ENCODE results near the gene CABP4. TPM values are rescaled to one million over a fixed set of nuclear protein-coding genes. Genes with fewer than 3 reads are reported as not detected.

The CABP4 gene
- total RNA-seq, 1 donor from 2014 or later, result 4.0 TPM

DNA sequence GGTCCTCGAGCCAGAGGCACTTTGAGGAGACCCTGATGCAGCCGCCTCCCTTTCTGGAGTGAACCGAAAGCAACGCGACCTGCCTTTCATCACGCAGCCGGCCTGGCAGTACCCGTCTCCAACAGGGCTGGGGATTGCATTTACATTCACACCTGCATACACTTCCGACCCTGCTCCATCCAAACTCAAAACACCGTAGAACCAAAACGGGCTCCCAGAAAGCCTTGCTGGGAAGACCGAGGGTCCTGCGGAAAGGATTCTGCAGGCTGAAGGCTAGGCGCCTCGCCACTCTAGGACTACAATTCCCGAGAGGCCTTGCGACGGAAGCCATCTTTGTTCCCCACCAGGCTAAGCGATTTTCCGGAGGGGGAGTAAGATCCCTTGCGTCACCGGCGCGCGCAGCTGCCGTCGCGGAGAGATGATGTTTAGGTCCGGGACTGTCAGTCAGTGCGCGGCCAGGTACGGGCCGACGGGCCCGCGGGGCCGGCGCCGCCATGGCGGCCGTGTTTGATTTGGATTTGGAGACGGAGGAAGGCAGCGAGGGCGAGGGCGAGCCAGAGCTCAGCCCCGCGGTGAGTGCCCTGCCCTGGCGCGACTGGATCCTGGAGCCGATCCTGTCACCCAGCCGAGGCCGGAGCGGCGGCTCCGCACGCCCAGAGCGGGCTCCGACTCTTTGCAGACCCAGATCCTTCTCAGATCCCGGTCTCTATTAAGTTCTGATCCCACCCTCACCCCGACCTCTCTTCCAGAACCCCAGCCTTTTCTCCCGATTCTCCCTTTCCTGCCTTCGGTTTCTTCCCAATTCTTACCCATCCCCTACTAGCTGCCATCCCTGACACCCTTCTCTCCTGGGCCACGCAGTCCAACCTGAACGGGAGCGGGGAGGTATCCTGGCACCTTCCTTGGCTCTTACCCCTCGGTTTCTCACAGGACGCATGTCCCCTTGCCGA is 26.8 kb upstream of the CABP4 start, which contains the start of gene RPS6KB2:
Gene RPS6KB2, plus strand, starts transcription at position 443 of the 950 bp plus-strand sequence. Its CDS starts 52 bp downstream, at position 495.
- TF ChIP-seq, protein P1, sequence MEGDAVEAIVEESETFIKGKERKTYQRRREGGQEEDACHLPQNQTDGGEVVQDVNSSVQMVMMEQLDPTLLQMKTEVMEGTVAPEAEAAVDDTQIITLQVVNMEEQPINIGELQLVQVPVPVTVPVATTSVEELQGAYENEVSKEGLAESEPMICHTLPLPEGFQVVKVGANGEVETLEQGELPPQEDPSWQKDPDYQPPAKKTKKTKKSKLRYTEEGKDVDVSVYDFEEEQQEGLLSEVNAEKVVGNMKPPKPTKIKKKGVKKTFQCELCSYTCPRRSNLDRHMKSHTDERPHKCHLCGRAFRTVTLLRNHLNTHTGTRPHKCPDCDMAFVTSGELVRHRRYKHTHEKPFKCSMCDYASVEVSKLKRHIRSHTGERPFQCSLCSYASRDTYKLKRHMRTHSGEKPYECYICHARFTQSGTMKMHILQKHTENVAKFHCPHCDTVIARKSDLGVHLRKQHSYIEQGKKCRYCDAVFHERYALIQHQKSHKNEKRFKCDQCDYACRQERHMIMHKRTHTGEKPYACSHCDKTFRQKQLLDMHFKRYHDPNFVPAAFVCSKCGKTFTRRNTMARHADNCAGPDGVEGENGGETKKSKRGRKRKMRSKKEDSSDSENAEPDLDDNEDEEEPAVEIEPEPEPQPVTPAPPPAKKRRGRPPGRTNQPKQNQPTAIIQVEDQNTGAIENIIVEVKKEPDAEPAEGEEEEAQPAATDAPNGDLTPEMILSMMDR (IDR thresholded peaks at IDR 0.05), result no peak

DNA sequence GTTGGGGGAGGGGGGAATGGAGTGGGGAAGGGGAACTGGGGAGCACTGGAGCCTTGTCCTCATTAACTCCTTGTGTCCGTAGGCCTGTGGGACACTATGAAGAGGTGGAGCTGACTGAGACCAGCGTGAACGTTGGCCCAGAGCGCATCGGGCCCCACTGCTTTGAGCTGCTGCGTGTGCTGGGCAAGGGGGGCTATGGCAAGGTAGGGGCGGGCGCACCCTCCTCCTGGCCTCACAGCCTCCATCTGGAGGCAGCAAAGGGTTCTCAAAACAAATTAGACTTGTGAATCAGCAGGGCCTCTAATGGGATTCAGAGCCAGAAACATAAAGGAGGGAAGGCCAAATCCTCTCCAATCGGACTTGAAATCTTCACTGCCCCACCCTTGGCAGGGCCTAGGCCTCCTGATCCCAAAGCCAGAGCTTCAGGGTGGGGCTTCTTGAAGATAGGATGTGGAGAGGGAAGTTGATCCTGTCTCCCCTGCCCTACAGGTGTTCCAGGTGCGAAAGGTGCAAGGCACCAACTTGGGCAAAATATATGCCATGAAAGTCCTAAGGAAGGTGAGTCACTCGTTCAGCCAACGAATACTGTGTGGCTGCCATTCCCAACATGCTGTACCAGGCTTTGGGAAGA is 26.0 kb upstream of the CABP4 start:
- TF ChIP-seq, protein P1 (IDR thresholded peaks at IDR 0.05), result no peak
- DNase-seq (no peak), ATAC-seq (peak in 1 of 2 donors; percentile 1)
- Histone ChIP-seq H3K9me3 (no peaks in the 10 kb centered on the region), H3K27me3 (ENCODE audit: low read depth) (no peaks in the 10 kb centered on the region), H3K27ac (peak overlapping the region; percentile 87), H3K36me3 (peaks cover 40% of the 10 kb centered on the region), H3K4me1 (peaks cover 24% of the 10 kb centered on the region), H3K4me3 (peak overlapping the region; percentile 77)
- intact Hi-C loops (cut with DNase I), result no loop called here

More for the DNA sequence above, 26.8 kb upstream of the CABP4 start, which contains the start of gene RPS6KB2:
- intact Hi-C loops (cut with DNase I), result no loop called here
- ATAC-seq (peak; percentile 95 to 97), DNase-seq (peak; percentile 99)
- H3K9me3 ChIP-seq, result no peaks in the 10 kb centered on the region
- peak within 1 kb of the TSS; percentile 77 for H3K4me3 ChIP-seq
- peaks cover 33% of the 10 kb centered on the region for H3K36me3 ChIP-seq
- no peaks in the 10 kb centered on the region for H3K27me3 ChIP-seq (ENCODE audit: low read depth)
- H3K27ac ChIP-seq, result peak within 1 kb of the TSS; percentile 87
- H3K4me1 ChIP-seq, result peaks cover 24% of the 10 kb centered on the region

DNA sequence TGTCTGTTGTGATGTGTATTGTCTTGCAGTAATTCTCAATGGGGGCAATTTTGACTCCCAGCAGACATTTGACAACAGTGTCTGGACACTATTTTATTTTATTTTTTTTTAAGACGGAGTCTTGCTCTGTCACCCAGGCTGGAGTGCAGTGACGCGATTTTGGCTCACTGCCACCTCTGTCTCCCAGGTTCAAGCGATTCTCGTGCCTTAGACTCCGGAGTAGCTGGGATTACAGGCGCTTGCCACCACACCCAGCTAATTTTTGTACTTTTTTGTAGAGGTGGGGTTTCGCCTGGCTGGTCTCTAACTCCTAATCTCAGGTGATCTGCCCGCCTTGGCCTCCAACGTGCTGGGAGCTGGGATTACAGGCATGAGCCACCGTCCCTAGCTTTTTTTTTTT is 25.4 kb upstream of the CABP4 start:
- DNase-seq, result no peak
- intact Hi-C loops (cut with DNase I), result no loop called here
- no peaks in the 10 kb centered on the region for H3K9me3 ChIP-seq
- peak overlapping the region; percentile 77 for H3K4me3 ChIP-seq
- peaks cover 46% of the 10 kb centered on the region for H3K36me3 ChIP-seq
- ATAC-seq, result no peak
- peaks cover 24% of the 10 kb centered on the region for H3K4me1 ChIP-seq
- no peaks in the 10 kb centered on the region for H3K27me3 ChIP-seq (ENCODE audit: low read depth)
- H3K27ac ChIP-seq, result no peak overlapping the region
- TF ChIP-seq, protein P1 (IDR thresholded peaks at IDR 0.05), result no peak

DNA sequence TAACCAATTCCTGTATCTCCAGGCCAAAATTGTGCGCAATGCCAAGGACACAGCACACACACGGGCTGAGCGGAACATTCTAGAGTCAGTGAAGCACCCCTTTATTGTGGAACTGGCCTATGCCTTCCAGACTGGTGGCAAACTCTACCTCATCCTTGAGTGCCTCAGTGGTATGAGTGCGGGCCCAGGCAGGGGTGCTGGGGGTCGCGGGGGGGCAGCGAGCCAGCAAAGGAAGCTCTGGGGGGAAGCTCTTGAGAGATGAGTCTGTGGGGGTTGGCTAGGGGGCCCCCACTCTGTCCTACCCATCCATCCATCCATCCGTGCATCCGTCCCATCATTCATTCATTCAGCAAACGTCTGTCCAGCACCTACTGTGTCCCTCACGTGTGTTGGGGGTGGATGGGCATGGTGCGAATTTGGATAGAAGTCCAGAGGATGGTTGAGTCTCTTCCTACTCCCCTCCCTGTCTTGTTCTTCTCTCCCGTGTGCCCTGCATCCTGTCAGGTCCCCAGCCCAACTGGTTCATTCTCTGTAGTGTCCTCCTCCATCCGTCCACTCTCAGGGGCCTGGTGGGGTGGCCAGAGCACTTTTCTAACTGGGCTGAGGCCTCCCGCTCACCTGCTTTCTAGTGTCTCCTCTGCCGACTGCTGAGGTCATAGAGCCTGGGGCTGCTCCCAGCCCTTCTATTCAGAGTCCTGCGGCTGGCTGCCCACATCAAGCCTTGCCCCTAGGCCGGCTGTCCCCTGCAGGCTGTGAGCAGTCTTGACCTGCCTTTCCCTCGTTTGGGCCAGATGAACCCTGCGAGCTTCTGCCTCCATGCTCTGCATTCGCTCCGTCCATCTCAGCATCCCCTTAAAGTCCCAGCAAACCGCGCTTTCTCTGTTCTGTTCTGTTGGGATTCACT is 23.6 kb upstream of the CABP4 start:
- H3K9me3 ChIP-seq, result no peaks in the 10 kb centered on the region
- TF ChIP-seq, protein P1 (IDR thresholded peaks at IDR 0.05), result no peak

More for the DNA sequence above, 23.6 kb upstream of the CABP4 start:
- Histone ChIP-seq H3K4me3 (no peak overlapping the region), H3K36me3 (peaks cover 61% of the 10 kb centered on the region), H3K4me1 (peaks cover 24% of the 10 kb centered on the region), H3K27ac (no peak overlapping the region), H3K27me3 (ENCODE audit: low read depth) (no peaks in the 10 kb centered on the region)
- intact Hi-C loops (cut with DNase I), result no loop called here
- no peak for ATAC-seq
- no peak for DNase-seq
